ENCODE measurements around the gene DTHD1. TPM values are rescaled to one million over a fixed set of nuclear protein-coding genes. Genes with fewer than 3 reads are reported as not detected.

DTHD1 gene
- polyA plus RNA-seq, 3 donors = not detected

DNA sequence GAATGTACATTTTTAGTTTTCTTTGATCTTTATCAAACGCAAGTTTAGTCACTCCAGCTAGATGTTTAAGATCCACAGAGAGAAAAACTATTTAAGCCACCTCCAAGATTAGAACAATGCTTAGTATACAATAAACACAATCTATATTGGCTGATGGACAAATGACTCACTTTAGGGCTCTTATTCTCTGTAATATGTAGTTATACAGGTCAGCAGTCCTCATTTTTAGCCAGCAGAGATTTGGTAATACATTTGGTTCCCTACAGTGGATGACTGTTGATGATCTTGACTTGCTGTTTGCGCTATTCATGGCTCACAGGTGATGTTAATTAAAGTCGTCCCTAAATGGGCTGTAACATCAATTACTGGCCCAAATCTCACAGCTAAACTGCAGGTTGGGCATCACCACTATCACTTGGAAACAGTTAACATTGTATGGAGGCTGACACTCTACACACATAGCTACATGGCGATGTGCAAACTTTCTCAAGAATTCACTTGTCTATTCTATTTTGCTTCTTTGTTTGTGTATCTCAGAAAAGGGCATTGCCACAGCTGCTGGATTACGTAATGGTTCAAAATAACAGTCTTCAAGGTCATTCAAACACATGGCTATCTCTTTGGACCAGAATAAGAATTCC is 11.8 kb upstream of the DTHD1 start:
- Histone ChIP-seq H3K79me2 (ENCODE audit: insufficient read depth, low read length) (no peaks in the 10 kb centered on the region), H3K9ac (ENCODE audit: insufficient read depth, low read length, poor library complexity, severe bottlenecking) (no peak overlapping the region), H3K4me2 (replicated peaks; ENCODE audit: extremely low read depth, low read length, poor library complexity, severe bottlenecking) (no peak overlapping the region), H3K27ac (ENCODE audit: low read depth in 1 of 2, low read length in 2 of 2) (no peak overlapping the region), H3K27me3 (ENCODE audit: control insufficient read depth in 2 of 2, insufficient read depth in 2 of 2, low read length in 2 of 2) (no peaks in the 10 kb centered on the region), H3K4me3 (replicated peaks in 1 of 3; ENCODE audit: low read depth in 2 of 3, low read length in 3 of 3) (no peak overlapping the region), H3K4me1 (ENCODE audit: control insufficient read depth in 1 of 2, insufficient read depth in 2 of 2, low read length in 2 of 2) (peaks cover 18 to 35% of the 10 kb centered on the region in 2 donors), H4K20me1 (ENCODE audit: insufficient read depth, low read length) (no peaks in the 10 kb centered on the region), H3K9me3 (replicated peaks in 1 of 2; ENCODE audit: control insufficient read depth in 1 of 2, insufficient read depth in 1 of 2, low read length in 2 of 2) (no peaks in the 10 kb centered on the region), H2AFZ (ENCODE audit: insufficient read depth, low read depth, low read length, poor library complexity, severe bottlenecking) (no peak overlapping the region), H3K36me3 (replicated peaks in 1 of 2; ENCODE audit: control insufficient read depth in 1 of 2, insufficient read depth in 2 of 2, low read length in 2 of 2) (no peaks in the 10 kb centered on the region)
- Mint-ChIP-seq H3K4me3 (no peak overlapping the region), H3K36me3 (no peaks in the 10 kb centered on the region), H3K4me1 (peaks cover 34% of the 10 kb centered on the region), H3K27me3 (ENCODE audit: low read depth in 3 of 3) (no peaks in the 10 kb centered on the region), H3K9me3 (peaks cover 0 to 2% (median 0%) of the 10 kb centered on the region in 7 donors), H3K27ac (peak overlapping the region in 1 of 7 donors; percentile 30)
- WGBS (ENCODE audit: insufficient coverage) = 80% methylated on average over 1 of the region's 5 CpGs
- TF ChIP-seq, protein P1, sequence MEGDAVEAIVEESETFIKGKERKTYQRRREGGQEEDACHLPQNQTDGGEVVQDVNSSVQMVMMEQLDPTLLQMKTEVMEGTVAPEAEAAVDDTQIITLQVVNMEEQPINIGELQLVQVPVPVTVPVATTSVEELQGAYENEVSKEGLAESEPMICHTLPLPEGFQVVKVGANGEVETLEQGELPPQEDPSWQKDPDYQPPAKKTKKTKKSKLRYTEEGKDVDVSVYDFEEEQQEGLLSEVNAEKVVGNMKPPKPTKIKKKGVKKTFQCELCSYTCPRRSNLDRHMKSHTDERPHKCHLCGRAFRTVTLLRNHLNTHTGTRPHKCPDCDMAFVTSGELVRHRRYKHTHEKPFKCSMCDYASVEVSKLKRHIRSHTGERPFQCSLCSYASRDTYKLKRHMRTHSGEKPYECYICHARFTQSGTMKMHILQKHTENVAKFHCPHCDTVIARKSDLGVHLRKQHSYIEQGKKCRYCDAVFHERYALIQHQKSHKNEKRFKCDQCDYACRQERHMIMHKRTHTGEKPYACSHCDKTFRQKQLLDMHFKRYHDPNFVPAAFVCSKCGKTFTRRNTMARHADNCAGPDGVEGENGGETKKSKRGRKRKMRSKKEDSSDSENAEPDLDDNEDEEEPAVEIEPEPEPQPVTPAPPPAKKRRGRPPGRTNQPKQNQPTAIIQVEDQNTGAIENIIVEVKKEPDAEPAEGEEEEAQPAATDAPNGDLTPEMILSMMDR (IDR thresholded peaks at IDR 0.05) = no peak
- intact Hi-C loops (cut with micrococcal nuclease) = no loop called here
- no peak for DNase-seq

DNA sequence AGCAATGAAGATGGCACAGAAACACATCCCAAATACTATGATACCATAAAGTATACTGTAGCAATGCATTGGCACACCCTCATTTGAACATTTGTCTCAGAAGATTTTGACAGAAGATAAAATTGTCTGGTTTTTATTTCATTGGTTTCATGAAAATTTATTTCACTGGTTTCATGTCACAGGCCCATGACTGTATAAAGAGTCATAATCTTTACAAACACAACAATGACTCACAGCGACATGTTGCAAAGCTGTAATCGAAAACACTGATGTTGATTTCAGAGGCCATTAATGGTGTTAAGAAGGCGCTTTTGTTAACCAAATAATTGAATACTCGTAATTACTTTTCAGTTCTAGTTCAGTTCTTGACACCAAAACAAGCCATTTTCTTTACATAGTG is 8.1 kb upstream of the DTHD1 start:
- H3K27me3 Mint-ChIP-seq (ENCODE audit: low read depth in 3 of 3) = no peaks in the 10 kb centered on the region
- no peak overlapping the region for H3K4me3 ChIP-seq (replicated peaks in 1 of 3; ENCODE audit: low read depth in 2 of 3, low read length in 3 of 3)
- H3K27ac Mint-ChIP-seq = no peak overlapping the region
- DNase-seq = peak in 2 of 3 donors; percentile 16 to 44
- H3K36me3 ChIP-seq (replicated peaks in 1 of 2; ENCODE audit: control insufficient read depth in 1 of 2, insufficient read depth in 2 of 2, low read length in 2 of 2) = no peaks in the 10 kb centered on the region
- no peak overlapping the region for H3K4me3 Mint-ChIP-seq
- WGBS (ENCODE audit: insufficient coverage) = no CpG with 5 or more reads among the region's 4 CpGs
- H3K9ac ChIP-seq (ENCODE audit: insufficient read depth, low read length, poor library complexity, severe bottlenecking) = no peak overlapping the region
- TF ChIP-seq, protein P1 (IDR thresholded peaks at IDR 0.05) = no peak
- peaks cover 12% of the 10 kb centered on the region for H3K4me1 Mint-ChIP-seq
- intact Hi-C loops (cut with micrococcal nuclease) = no loop called here
- no peaks in the 10 kb centered on the region for H4K20me1 ChIP-seq (ENCODE audit: insufficient read depth, low read length)
- H3K9me3 ChIP-seq (replicated peaks in 1 of 2; ENCODE audit: control insufficient read depth in 1 of 2, insufficient read depth in 1 of 2, low read length in 2 of 2) = no peaks in the 10 kb centered on the region
- no peaks in the 10 kb centered on the region for H3K27me3 ChIP-seq (ENCODE audit: control insufficient read depth in 2 of 2, insufficient read depth in 2 of 2, low read length in 2 of 2)
- H3K36me3 Mint-ChIP-seq = no peaks in the 10 kb centered on the region
- H3K9me3 Mint-ChIP-seq = no peaks in the 10 kb centered on the region
- H3K4me2 ChIP-seq (replicated peaks; ENCODE audit: extremely low read depth, low read length, poor library complexity, severe bottlenecking) = no peak overlapping the region
- peaks cover 0 to 11% of the 10 kb centered on the region in 2 donors for H3K4me1 ChIP-seq (ENCODE audit: control insufficient read depth in 1 of 2, insufficient read depth in 2 of 2, low read length in 2 of 2)
- H3K27ac ChIP-seq (ENCODE audit: low read depth in 1 of 2, low read length in 2 of 2) = no peak overlapping the region
- no peaks in the 10 kb centered on the region for H3K79me2 ChIP-seq (ENCODE audit: insufficient read depth, low read length)
- no peak overlapping the region for H2AFZ ChIP-seq (ENCODE audit: insufficient read depth, low read depth, low read length, poor library complexity, severe bottlenecking)
